Measurements from ENCODE around the gene RNF39.
"Not testable (repeated sequence)": the region's sequence is repeated elsewhere in the genome, so short reads cannot be mapped to it uniquely, and the experiment has no call there.

RNF39 gene, protein sequence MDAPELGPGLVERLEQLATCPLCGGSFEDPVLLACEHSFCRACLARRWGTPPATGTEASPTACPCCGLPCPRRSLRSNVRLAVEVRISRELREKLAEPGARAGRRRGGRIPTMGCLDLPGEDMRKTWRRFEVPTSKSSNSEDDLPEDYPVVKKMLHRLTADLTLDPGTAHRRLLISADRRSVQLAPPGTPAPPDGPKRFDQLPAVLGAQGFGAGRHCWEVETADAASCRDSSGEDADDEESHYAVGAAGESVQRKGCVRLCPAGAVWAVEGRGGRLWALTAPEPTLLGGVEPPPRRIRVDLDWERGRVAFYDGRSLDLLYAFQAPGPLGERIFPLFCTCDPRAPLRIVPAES

DNA sequence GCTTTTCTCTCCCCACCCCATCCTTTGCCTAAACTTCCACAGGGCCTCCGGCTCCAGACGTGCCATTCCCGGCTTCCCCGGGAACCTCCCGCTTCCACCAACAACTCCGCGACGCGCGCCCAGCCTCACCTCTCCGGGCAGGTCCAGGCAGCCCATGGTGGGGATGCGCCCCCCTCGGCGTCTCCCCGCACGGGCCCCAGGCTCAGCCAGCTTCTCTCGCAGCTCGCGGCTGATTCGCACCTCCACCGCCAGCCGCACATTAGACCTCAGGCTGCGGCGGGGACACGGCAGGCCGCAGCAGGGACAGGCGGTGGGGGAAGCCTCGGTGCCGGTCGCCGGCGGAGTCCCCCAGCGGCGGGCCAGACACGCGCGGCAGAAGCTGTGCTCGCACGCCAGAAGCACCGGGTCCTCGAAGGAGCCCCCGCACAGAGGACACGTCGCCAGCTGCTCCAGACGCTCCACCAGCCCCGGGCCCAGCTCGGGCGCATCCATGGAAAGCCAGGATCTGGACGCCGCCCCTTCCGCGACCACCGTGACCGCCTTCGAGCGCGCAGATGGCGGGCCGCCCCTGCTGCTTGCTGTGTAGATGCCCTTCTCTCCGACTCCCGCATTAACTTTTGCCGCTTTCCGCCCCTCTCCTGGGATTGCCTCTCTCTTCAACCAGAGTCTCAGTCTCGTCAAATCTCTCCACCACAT, at the start of gene RNF39:
RNF39 (minus strand) TSS at position 676 of the 696 bp plus-strand sequence; CDS start at position 492, 184 bp downstream.
- no peak within 1 kb of the TSS for H3K4me3 Mint-ChIP-seq
- H3K36me3 Mint-ChIP-seq (ENCODE audit: low read depth), result peaks cover 8% of the 10 kb centered on the region
- no peak within 1 kb of the TSS for H3K27ac Mint-ChIP-seq
- H3K4me1 Mint-ChIP-seq (ENCODE audit: low read depth), result peaks cover 33% of the 10 kb centered on the region
- peaks cover 94% of the 10 kb centered on the region for H3K27me3 Mint-ChIP-seq
- intact Hi-C loops (cut with micrococcal nuclease), result no loop called here
- no peaks in the 10 kb centered on the region for H3K9me3 Mint-ChIP-seq

DNA sequence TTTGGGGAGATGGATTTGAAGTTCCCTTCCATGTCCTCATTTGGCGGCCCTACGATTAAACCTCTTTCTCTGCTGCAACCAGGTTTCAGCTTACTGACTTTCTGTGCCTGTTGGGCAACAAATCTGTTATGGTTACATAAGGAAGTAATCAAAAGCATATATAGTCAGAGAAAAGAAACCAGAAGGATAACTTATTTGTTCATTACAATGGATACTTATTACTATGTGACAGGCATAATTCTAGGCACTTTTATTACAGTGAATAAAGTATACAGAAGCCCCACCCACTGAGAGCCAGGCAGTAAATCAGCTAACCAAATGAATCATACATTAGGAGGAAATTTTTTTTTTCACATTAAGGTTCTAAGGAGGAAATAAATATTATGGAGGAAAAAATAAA, 46.9 kb upstream of the RNF39 start:
- no peaks in the 10 kb centered on the region for H3K36me3 Mint-ChIP-seq (ENCODE audit: low read depth)
- peaks cover 52% of the 10 kb centered on the region for H3K27me3 Mint-ChIP-seq
- peaks cover 6% of the 10 kb centered on the region for H3K4me1 Mint-ChIP-seq (ENCODE audit: low read depth)
- H3K27ac Mint-ChIP-seq, result no peak overlapping the region
- H3K4me3 Mint-ChIP-seq, result no peak overlapping the region
- no peaks in the 10 kb centered on the region for H3K9me3 Mint-ChIP-seq
- intact Hi-C loops (cut with micrococcal nuclease), result no loop called here

DNA sequence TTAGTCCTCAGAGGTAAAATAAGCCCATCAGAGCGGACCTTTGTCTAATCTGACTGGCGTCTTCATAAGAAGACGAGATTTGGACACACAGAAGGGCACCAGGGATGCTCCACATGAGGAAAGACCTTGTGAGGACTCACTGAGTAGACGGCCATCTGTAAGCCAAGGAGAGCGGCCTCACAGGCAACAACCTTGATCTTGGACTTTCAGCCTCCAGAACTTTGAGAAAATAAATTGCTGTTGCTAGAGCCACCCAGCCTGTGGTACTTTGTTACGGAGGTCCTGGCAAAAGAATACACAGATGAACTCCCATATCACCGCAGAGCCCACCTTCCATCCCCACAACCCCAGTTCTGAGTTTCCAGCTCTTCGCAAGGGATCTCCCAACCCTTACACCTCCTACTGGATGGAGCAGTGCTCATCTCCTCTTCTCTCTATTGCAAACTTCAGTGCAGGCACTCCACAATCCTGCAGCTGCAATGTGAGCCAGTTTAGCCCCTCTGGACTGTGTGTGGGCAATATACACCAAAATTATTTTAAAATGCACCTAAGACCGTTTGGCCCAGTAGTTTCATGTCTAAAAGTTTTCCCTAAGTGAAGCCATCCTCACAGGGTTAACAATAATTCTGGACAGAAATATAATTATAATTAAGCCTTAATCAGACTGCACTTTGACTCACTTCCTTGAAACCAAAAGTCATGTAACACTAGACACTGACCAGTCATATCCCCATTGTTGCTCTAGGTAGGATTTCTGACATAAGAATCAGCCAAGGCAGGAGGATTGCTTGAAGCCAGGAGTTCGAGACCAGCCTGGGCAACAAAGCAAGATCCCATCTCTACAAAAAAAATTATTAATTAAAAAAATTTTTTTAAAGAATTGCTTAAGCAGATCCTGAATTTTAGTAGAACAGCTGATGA, 46.1 kb upstream of the RNF39 start:
- peaks cover 44% of the 10 kb centered on the region for H3K27me3 Mint-ChIP-seq
- intact Hi-C loops (cut with micrococcal nuclease), result no loop called here
- peaks cover 6% of the 10 kb centered on the region for H3K4me1 Mint-ChIP-seq (ENCODE audit: low read depth)
- no peak overlapping the region for H3K27ac Mint-ChIP-seq
- H3K9me3 Mint-ChIP-seq, result no peaks in the 10 kb centered on the region
- no peaks in the 10 kb centered on the region for H3K36me3 Mint-ChIP-seq (ENCODE audit: low read depth)
- H3K4me3 Mint-ChIP-seq, result no peak overlapping the region

DNA sequence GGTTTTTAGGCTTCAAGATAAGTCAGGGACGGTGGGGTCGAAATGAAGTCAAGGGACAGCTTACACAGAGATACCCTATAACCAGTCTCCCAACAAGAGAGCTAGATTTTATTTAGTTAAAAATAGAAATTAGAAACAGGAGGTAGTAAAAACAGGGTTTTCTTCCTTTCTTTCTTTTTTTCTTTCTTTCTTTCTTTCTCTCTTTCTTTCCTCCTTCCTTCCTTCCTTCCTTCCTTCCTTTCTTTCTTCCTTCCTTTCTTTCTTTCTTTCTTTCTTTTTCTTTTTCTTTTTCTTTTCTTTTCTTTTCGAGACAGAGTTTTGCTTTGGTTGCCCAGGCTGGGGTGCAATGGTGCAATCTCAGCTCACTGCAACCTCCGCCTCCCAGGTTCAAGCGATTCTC, 43.1 kb upstream of the RNF39 start:
- H3K9me3 Mint-ChIP-seq; H3K27ac Mint-ChIP-seq; H3K36me3 Mint-ChIP-seq (ENCODE audit: low read depth); H3K4me3 Mint-ChIP-seq; intact Hi-C loops (cut with micrococcal nuclease); H3K4me1 Mint-ChIP-seq (ENCODE audit: low read depth): not testable (repeated sequence)
- H3K27me3 Mint-ChIP-seq, result peaks cover 44% of the 10 kb centered on the region

DNA sequence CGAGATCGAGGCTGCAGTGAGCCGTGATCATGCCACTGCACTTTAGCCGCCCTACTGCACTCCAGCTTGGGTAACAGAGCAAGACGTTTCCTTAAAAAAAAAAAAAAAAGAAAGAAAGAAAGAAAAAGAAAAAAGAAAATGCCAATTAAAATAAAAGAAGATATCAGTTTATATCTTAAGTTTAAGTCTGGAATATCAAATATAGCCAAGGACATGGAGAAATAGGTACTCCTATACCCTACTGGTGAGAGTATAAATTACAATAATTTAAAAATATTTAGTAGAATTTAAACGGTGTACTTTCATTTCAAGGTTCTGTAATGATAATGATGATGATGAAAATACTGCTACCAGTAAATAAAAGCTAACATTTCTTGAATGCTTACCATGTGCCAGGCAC, 41.2 kb upstream of the RNF39 start:
- Mint-ChIP-seq H3K4me3 (no peak overlapping the region), H3K4me1 (ENCODE audit: low read depth) (peaks cover 12% of the 10 kb centered on the region), H3K36me3 (ENCODE audit: low read depth) (no peaks in the 10 kb centered on the region), H3K27me3 (peaks cover 49% of the 10 kb centered on the region), H3K27ac (no peak overlapping the region), H3K9me3 (no peaks in the 10 kb centered on the region)
- intact Hi-C loops (cut with micrococcal nuclease), result no loop called here

DNA sequence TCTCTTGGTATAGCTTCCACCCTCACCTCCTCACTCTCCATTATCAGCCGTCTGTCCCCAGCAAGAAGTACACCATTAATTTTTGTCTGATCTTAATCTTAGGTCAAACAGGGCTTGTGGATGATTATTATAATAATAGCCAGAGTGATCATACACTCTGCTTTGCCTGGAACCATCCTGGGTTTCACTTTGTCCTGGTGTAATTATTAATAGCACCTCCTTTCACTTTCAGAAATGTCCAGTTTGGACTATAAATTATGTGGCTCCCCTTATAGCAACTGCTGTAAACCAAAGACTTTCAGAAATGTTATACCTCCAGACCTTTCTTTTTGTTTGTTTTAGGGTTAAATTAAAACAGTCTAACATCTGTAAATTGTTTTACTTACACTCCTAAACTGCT, 38.3 kb upstream of the RNF39 start:
- peaks cover 50% of the 10 kb centered on the region for H3K27me3 Mint-ChIP-seq
- H3K27ac Mint-ChIP-seq, result no peak overlapping the region

DNA sequence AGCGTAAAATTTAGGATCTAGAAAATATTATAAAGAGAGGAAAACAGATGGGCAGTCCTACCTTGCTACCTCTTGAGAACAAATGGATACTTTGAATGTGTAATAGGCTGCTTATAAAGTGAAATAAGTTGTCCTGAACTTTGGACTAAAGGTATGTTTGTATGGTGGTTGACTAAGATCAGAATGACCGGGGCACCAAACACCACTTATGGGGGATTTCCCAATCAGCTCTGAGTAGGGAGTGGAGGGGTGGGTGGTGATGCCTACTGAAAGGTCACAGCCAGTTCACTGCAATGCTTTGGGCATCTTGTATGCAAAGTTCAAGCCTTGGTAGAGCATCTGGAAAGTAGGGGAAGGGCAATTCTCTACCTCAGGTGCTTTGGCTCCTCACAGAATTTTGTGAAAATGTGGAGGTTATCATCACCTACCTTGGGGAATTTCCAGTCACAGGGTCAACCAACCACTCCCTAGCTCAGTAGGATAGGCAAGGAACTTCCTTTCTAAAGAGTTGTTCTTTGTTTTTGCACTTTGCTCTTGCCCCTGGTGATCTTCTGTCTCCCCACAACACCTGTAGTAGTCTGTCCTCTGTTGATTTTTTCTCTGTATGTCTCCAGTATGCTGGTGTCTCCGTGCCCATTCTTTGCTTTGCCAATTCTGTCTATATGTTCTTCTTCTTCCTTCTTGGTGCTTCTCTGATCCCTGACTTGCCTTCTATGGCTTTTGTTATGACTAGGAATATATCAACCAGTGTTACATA, 37.6 kb upstream of the RNF39 start, which contains the start of gene TRIM31:
TRIM31 (minus strand) TSS at position 88 of the 757 bp plus-strand sequence. CDS start 285 bp downstream, outside the sequence.
- intact Hi-C loops (cut with micrococcal nuclease), result no loop called here
- no peaks in the 10 kb centered on the region for H3K36me3 Mint-ChIP-seq (ENCODE audit: low read depth)
- H3K27me3 Mint-ChIP-seq, result peaks cover 56% of the 10 kb centered on the region
- no peak within 1 kb of the TSS for H3K27ac Mint-ChIP-seq
- no peak within 1 kb of the TSS for H3K4me3 Mint-ChIP-seq
- H3K4me1 Mint-ChIP-seq (ENCODE audit: low read depth), result peaks cover 21% of the 10 kb centered on the region
- H3K9me3 Mint-ChIP-seq, result no peaks in the 10 kb centered on the region

More for the DNA sequence above, 38.3 kb upstream of the RNF39 start:
- peaks cover 14% of the 10 kb centered on the region for H3K4me1 Mint-ChIP-seq (ENCODE audit: low read depth)
- intact Hi-C loops (cut with micrococcal nuclease), result no loop called here
- H3K36me3 Mint-ChIP-seq (ENCODE audit: low read depth), result no peaks in the 10 kb centered on the region
- no peak overlapping the region for H3K4me3 Mint-ChIP-seq
- H3K9me3 Mint-ChIP-seq, result no peaks in the 10 kb centered on the region

DNA sequence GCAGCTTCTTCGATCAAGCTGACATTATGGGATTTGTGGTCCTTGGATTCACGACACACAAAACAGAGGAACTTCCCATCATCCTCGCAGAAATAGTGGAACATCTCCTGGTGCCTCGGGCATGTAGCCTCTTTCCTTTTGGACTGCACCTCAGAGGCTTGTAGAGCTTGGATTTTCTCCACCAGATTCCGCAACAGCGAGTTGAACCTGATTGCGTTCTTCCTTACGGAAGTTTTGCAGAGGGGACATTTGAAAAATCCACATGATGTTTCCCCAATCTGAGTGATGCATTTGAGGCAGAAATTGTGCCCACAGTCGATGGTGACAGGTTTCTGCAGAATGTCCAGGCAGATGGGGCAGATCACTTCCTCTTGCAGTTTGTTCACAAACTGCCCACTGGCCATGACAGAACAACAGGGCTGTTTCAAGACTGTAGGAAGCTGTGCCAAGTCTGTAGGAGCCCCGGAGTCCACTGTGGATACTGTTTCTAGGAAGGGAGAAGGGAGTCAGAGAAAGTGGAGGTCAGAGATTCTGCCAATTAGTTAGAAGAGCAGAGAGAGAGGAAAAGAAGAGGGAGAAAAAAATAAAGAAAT, 36.9 kb upstream of the RNF39 start:
- Mint-ChIP-seq H3K36me3 (ENCODE audit: low read depth) (no peaks in the 10 kb centered on the region), H3K4me1 (ENCODE audit: low read depth) (peaks cover 28% of the 10 kb centered on the region), H3K4me3 (no peak overlapping the region), H3K27me3 (peaks cover 62% of the 10 kb centered on the region), H3K27ac (no peak overlapping the region), H3K9me3 (no peaks in the 10 kb centered on the region)
- intact Hi-C loops (cut with micrococcal nuclease), result no loop called here

DNA sequence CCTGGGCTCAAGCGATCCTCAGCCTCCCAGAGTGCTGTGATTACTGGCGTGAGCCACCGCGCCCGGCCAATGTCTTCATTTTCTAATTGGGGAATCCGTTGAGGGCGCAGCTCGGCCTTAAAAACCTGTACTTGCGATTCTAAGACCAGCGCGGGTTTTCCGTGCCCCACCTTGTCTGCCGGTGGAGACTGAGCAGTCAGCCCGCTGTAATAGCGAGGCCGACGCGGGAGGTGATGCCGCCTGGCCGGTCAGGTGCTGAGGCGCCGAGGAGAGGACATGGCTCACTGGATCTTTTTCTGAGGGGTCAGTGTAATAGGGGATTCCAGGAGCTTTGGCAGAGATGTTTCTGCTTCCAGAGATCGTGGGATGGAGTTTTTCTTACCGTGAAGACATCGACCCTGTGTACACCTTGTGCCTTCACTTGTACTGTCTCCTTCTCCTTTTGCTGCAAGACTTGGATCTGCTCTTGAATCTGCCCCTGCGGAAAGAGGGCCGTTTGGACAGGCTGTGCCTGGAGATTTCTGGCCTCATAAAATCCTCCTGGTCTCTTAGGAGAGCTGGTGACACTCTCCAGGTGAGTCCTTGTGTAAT, 35.8 kb upstream of the RNF39 start:
- intact Hi-C loops (cut with micrococcal nuclease), result no loop called here
- Mint-ChIP-seq H3K4me1 (ENCODE audit: low read depth) (peaks cover 30% of the 10 kb centered on the region), H3K9me3 (no peaks in the 10 kb centered on the region), H3K4me3 (no peak overlapping the region), H3K27ac (no peak overlapping the region), H3K27me3 (peaks cover 61% of the 10 kb centered on the region), H3K36me3 (ENCODE audit: low read depth) (no peaks in the 10 kb centered on the region)

DNA sequence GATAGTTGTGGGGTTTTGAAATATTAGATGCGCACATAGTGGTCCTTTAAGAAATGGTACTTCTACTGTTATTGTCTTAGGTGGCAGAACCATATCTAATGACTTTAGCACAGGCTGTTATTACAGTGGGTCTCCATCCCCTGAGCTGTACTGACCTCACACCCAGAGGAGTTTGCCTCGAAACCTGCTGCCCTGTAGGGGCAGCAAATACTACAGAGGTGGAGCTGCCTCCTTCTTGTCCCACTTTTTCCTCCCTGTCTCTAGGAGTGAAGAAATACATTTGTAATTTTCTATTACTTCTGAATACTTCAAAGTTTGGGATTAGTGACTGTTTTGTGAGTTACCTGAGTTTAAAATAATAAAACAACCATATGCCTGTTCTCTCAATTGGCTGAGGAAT, 29.1 kb upstream of the RNF39 start:
- H3K9me3 Mint-ChIP-seq, result no peaks in the 10 kb centered on the region
- H3K36me3 Mint-ChIP-seq (ENCODE audit: low read depth), result no peaks in the 10 kb centered on the region
- H3K4me3 Mint-ChIP-seq, result no peak overlapping the region
- intact Hi-C loops (cut with micrococcal nuclease), result no loop called here
- H3K27me3 Mint-ChIP-seq, result peaks cover 64% of the 10 kb centered on the region
- H3K27ac Mint-ChIP-seq, result no peak overlapping the region
- peaks cover 56% of the 10 kb centered on the region for H3K4me1 Mint-ChIP-seq (ENCODE audit: low read depth)

DNA sequence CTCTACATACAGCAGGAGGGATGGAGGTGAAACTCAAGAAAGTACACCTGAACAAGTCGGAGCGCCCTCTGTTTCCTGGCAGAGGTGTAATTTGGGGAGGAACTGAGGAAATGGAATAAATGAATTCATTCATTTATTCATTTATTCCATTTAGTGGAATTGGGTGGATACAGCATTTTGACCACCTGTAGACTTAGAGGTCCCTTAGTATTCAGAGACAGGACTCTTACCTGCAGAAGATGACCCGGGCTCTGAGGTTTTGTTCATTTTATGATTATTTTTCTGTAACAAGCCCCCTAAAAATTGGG, 28.3 kb upstream of the RNF39 start:
- intact Hi-C loops (cut with micrococcal nuclease), result loop anchor here (1.0 to 2.0 kb wide), 3 partner anchors 27 to 66 kb away; partner anchors contain the start of gene POLR1H
- Mint-ChIP-seq H3K27me3 (peaks cover 68% of the 10 kb centered on the region), H3K27ac (no peak overlapping the region)

DNA sequence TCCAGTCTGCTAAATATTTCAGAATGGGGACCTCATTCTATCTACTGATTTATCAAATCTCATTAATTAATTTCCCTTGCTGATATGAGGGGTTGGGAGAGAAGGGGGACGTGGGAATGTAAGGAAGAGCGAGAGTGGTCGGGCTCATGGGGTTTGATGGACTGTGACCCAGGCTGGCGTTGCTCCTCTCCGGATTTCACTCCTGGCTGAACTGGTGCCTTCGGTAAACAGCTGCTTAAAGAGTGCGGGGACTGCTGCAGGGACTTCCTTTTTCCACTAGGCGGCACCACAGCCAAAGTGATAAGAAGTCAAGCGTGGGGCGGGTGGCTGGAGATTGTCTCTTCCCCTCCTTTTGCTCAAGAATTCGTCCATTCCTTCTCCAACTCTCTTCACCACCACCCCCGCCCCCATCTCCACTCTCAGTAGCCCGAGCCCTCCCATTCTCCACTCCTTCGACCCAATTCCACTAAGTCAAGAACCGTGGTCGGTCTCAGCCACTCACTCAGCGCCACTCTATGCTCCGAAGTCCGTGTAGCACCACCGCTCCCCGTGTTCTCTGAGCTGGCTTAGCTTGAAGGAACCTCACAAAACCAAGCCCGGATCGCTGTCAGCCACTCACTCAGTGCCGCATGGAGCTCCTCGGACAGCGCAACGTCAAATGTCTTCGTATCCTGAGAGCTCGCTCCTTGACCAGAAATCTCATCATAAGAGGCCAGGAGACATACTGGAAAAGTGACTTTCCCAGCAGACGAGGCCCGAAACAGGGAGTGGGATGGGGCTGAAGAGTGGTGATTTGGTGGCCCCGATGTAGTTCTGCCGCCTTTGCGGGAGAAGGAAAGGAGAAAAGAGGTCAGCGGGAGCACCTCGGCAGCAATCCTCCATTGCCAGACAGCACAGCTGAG, 27.7 kb upstream of the RNF39 start:
- H3K27ac Mint-ChIP-seq, result peak overlapping the region; percentile 59

More for the DNA sequence above, 28.3 kb upstream of the RNF39 start:
- Mint-ChIP-seq H3K4me1 (ENCODE audit: low read depth) (peaks cover 54% of the 10 kb centered on the region), H3K4me3 (no peak overlapping the region), H3K36me3 (ENCODE audit: low read depth) (no peaks in the 10 kb centered on the region), H3K9me3 (no peaks in the 10 kb centered on the region)

More for the DNA sequence above, 27.7 kb upstream of the RNF39 start:
- peaks cover 68% of the 10 kb centered on the region for H3K27me3 Mint-ChIP-seq
- H3K4me1 Mint-ChIP-seq (ENCODE audit: low read depth), result peaks cover 48% of the 10 kb centered on the region
- H3K9me3 Mint-ChIP-seq, result no peaks in the 10 kb centered on the region
- peak overlapping the region; percentile 77 for H3K4me3 Mint-ChIP-seq
- intact Hi-C loops (cut with micrococcal nuclease), result loop anchor here (1.0 to 2.0 kb wide), 3 partner anchors 28 to 67 kb away; partner anchors contain the start of gene POLR1H
- H3K36me3 Mint-ChIP-seq (ENCODE audit: low read depth), result no peaks in the 10 kb centered on the region
